Vagina (tissue), 2 donors: ENCODE results near the gene ELMO1. TPM values are rescaled to one million over a fixed set of nuclear protein-coding genes. Genes with fewer than 3 reads are reported as not detected.

ENCODE experiments used
- DNase-seq, 2 donors: peaks; one replicate each; pipeline ENCODE4 v3.0.0-alpha.2; 2017; ENCODE audit errors: extremely low spot score in 2 of 2
- H3K27ac ChIP-seq: fragments of 200-600 bp; sonication (generic); one replicate; pipeline ENCODE4 v1.5.1; 2019
- H3K27me3 ChIP-seq: fragments of 200-600 bp; sonication (generic); one replicate; pipeline ENCODE4 v1.5.1; 2019
- H3K36me3 ChIP-seq, 2 donors: fragments of 200-600 bp; sonication (generic); one replicate each; pipeline ENCODE4 v1.5.1; 2017 to 2019
- H3K4me1 ChIP-seq: fragments of 200-600 bp; sonication (generic); one replicate; pipeline ENCODE4 v1.5.1; 2019
- H3K4me3 ChIP-seq, 2 donors: fragments of 200-600 bp; sonication (generic); 1 replicate in 1 of 2; 2 replicates in 1 of 2; pipeline ENCODE4 v1.5.1; 2016 to 2019
- H3K9me3 ChIP-seq: fragments of 200-600 bp; sonication (generic); one replicate; pipeline ENCODE4 v1.5.1; 2019
- CTCF ChIP-seq, 3 experiments: fragments of 450-650 bp in 2 of 3; fragments of 200-600 bp in 1 of 3; sonication (generic) in 1 of 3; IDR thresholded peaks; one replicate each; pipeline ENCODE4 v1.5.1; 2017 to 2019; ENCODE audit warnings: antibody characterized with exemption in 3 of 3, mild to moderate bottlenecking in 2 of 3, moderate library complexity in 2 of 3
- POLR2A ChIP-seq, 2 donors: fragments of 450-650 bp; IDR thresholded peaks; one replicate each; pipeline ENCODE4 v1.6.1; 2017; ENCODE audit warnings: antibody characterized with exemption in 2 of 2, mild to moderate bottlenecking in 2 of 2, moderate library complexity in 2 of 2
- POLR2AphosphoS5 ChIP-seq, 2 donors: sonication (generic); formaldehyde crosslinking; IDR thresholded peaks; one replicate each; pipeline ENCODE4 v1.9.0; 2017; ENCODE audit warnings: antibody characterized with exemption in 2 of 2, mild to moderate bottlenecking in 2 of 2, low read depth in 1 of 2; ENCODE audit not compliant: insufficient read depth in 1 of 2
- intact Hi-C: fragments of 100-400 bp; cut with DNase I; formaldehyde crosslinking; loops from one replicate; pipeline ENCODE4 v1.15.1; 2023
- total RNA-seq: library from RNA; depleted of rRNA; stranded (reverse); fragments of >200 nt; gene quantifications from one replicate; pipeline ENCODE4 v1.2.3, GENCODE V29; 2016

ELMO1 gene
- total RNA-seq, 1 donor from 2014 or later = 74.4 TPM

GRCh38 chr7:36811807-36812206 is 636.9 kb downstream of the ELMO1 start:
- H3K36me3 ChIP-seq = no peaks in the 10 kb centered on the region
- H3K4me3 ChIP-seq = no peak overlapping the region
- intact Hi-C loops = no loop called here
- no peak for TF ChIP-seq POLR2A (IDR thresholded peaks at IDR 0.05)
- TF ChIP-seq CTCF (IDR thresholded peaks at IDR 0.05) = no peak
- no peak for TF ChIP-seq POLR2AphosphoS5 (IDR thresholded peaks at IDR 0.05; ENCODE audit: insufficient read depth in 1 of 2, low read depth in 1 of 2)
- no peak for DNase-seq
- H3K9me3 ChIP-seq = no peaks in the 10 kb centered on the region
- H3K4me1 ChIP-seq = no peaks in the 10 kb centered on the region
- no peaks in the 10 kb centered on the region for H3K27me3 ChIP-seq
- H3K27ac ChIP-seq = no peak overlapping the region

- intact Hi-C loops = no loop called here
- Histone ChIP-seq H3K4me3 (no peak overlapping the region), H3K36me3 (no peaks in the 10 kb centered on the region), H3K9me3 (no peaks in the 10 kb centered on the region), H3K27ac (no peak overlapping the region), H3K4me1 (no peaks in the 10 kb centered on the region), H3K27me3 (no peaks in the 10 kb centered on the region)
- no peak for TF ChIP-seq POLR2AphosphoS5 (IDR thresholded peaks at IDR 0.05; ENCODE audit: insufficient read depth in 1 of 2, low read depth in 1 of 2)
- TF ChIP-seq CTCF (IDR thresholded peaks at IDR 0.05) = no peak
- TF ChIP-seq POLR2A (IDR thresholded peaks at IDR 0.05) = no peak
- DNase-seq = no peak
These were observed 638.2 kb downstream of the ELMO1 start for GRCh38 chr7:36810489-36810888.

DNA sequence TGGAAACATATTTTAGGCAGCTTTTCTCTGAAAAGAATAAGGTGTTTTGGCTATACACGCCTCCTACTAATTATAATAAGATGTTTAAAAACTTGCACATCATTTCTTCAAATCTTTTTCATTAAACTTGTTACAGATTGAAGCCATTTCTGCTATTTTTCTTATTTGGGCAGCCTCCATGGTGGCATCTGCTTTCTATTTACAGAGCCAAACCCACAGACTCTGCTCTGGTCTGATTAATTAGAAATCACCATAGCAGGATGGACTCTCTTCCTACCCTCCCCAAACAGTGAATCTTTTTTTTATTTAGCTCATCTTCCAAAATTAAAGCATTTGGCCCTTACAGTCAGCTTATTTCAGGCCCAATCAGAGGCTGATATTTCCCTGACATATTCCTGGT is 638.6 kb downstream of the ELMO1 start:
- TF ChIP-seq CTCF (IDR thresholded peaks at IDR 0.05) (no peak), POLR2A (IDR thresholded peaks at IDR 0.05) (no peak), POLR2AphosphoS5 (IDR thresholded peaks at IDR 0.05; ENCODE audit: insufficient read depth in 1 of 2, low read depth in 1 of 2) (no peak)
- Histone ChIP-seq H3K4me1 (no peaks in the 10 kb centered on the region), H3K4me3 (no peak overlapping the region), H3K36me3 (no peaks in the 10 kb centered on the region), H3K27ac (no peak overlapping the region), H3K27me3 (no peaks in the 10 kb centered on the region), H3K9me3 (no peaks in the 10 kb centered on the region)
- no peak for DNase-seq
- intact Hi-C loops = no loop called here

GRCh38 chr7:36809510-36809909 is 639.2 kb downstream of the ELMO1 start:
- no peaks in the 10 kb centered on the region for H3K27me3 ChIP-seq
- no peaks in the 10 kb centered on the region for H3K4me1 ChIP-seq
- no peak for TF ChIP-seq POLR2A (IDR thresholded peaks at IDR 0.05)
- no peak for TF ChIP-seq POLR2AphosphoS5 (IDR thresholded peaks at IDR 0.05; ENCODE audit: insufficient read depth in 1 of 2, low read depth in 1 of 2)
- no peak for TF ChIP-seq CTCF (IDR thresholded peaks at IDR 0.05)
- no peaks in the 10 kb centered on the region for H3K9me3 ChIP-seq
- H3K27ac ChIP-seq = no peak overlapping the region
- intact Hi-C loops = no loop called here
- no peak for DNase-seq
- H3K36me3 ChIP-seq = no peaks in the 10 kb centered on the region
- no peak overlapping the region for H3K4me3 ChIP-seq

DNA sequence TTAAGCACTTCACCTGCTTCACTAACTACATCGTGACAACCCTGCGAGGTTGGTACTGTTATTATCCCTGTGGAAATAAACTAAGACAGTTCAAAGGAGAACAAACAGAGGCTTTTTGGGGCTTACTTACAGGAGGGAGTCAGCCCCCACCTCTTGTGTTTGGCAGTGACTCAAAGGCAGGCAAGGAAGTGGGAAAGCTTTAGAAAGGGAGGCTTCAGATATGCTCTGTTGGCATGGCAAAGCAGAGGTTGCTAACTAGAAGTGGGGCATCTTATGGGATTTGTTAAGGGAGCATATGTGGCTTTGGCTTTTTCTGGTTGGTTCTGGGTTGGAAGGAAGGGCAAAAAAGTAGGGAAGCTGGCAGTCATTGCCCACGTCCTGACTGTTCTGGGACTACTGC is 639.6 kb downstream of the ELMO1 start:
- Histone ChIP-seq H3K36me3 (no peaks in the 10 kb centered on the region), H3K27me3 (no peaks in the 10 kb centered on the region), H3K4me3 (no peak overlapping the region), H3K27ac (no peak overlapping the region), H3K4me1 (no peaks in the 10 kb centered on the region), H3K9me3 (no peaks in the 10 kb centered on the region)
- TF ChIP-seq CTCF (IDR thresholded peaks at IDR 0.05) (no peak), POLR2A (IDR thresholded peaks at IDR 0.05) (no peak), POLR2AphosphoS5 (IDR thresholded peaks at IDR 0.05; ENCODE audit: insufficient read depth in 1 of 2, low read depth in 1 of 2) (no peak)
- intact Hi-C loops = no loop called here
- no peak for DNase-seq
